Activated T-cell treated with anti-CD3 and anti-CD28 coated beads, Interleukin-2, amount 50 U/mL, for 4 hours (primary cell): Measurements from ENCODE around the gene CACNA1E. TPM values are rescaled to one million over a fixed set of nuclear protein-coding genes. Genes with fewer than 3 reads are reported as not detected.

Source experiments
- ATAC-seq, 2 donors: fragments of 200-7000 bp; cut with Tn5 transposase; one replicate each; pipeline ENCODE4 v1.10.0; 2021
- DNase-seq: peaks from one replicate; pipeline ENCODE4 v3.0.0-alpha.2; 2020
- H3K27me3 Mint-ChIP-seq: one replicate; pipeline ENCODE4 v1.8.0; 2021; ENCODE audit warnings: low read depth, mixed read lengths
- H3K36me3 Mint-ChIP-seq: one replicate; pipeline ENCODE4 v1.8.0; 2022; ENCODE audit warnings: mixed read lengths; ENCODE audit not compliant: insufficient read depth
- H3K4me1 Mint-ChIP-seq: one replicate; pipeline ENCODE4 v1.8.0; 2021; ENCODE audit warnings: low read depth, mixed read lengths
- H3K4me3 Mint-ChIP-seq: one replicate; pipeline ENCODE4 v1.8.0; 2021; ENCODE audit warnings: mild to moderate bottlenecking, moderate library complexity, mixed read lengths
- H3K9me3 Mint-ChIP-seq: one replicate; pipeline ENCODE4 v1.8.0; 2021; ENCODE audit warnings: mixed read lengths
- total RNA-seq, 3 donors: library from RNA; stranded (reverse); gene quantifications; one replicate each; pipeline ENCODE4 v1.2.1, GENCODE V29; 2021

CACNA1E gene
- total RNA-seq, 3 donors from 2014 or later: 0.08 TPM; not detected in 2

DNA sequence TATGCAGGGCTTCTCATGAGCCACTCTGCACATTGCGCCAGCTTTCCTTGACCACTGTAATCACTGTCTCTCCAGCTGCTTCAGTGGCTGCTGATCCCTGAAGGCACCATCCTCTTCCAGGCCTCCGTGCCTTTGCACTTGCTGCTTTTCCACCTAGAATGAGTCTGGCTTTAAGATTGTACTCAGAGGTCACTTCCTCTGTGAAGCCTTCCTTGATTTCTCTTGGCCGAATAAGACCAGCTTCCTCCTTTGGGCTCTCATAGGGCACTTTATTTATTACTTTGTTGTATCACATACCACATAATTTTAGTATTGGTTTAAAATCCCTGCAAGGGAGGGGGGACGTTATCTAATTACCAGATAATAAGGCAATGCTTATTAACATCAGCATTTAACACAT is 10.6 kb downstream of the CACNA1E start:
- Mint-ChIP-seq H3K27me3 (peaks cover 49% of the 10 kb centered on the region), H3K4me1 (no peaks in the 10 kb centered on the region), H3K36me3 (no peaks in the 10 kb centered on the region), H3K9me3 (no peaks in the 10 kb centered on the region), H3K4me3 (no peak overlapping the region)
- ATAC-seq (no peak), DNase-seq (no peak)

DNA sequence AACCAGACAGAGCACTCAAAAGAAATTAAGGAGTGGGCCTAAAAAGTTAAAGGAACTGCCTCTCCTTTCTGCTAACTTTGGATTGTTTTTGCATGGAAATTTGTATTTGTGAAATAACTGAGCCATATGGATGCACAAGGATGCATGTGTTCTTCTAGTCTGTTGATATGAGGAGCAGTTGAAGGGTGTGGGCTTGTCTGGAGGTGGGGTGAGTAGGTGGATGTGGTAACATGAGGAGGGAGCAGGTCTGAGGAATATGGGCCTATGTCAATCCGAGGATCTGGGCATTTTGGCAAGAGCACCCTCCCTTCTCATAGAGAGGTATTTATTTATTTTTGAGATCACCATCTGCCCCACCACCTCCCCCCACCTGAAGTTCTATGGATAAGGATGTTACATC is 13.4 kb downstream of the CACNA1E start:
- Mint-ChIP-seq H3K4me1 (no peaks in the 10 kb centered on the region), H3K27me3 (peaks cover 39% of the 10 kb centered on the region), H3K36me3 (no peaks in the 10 kb centered on the region), H3K4me3 (no peak overlapping the region), H3K9me3 (no peaks in the 10 kb centered on the region)
- no peak for DNase-seq
- ATAC-seq: no peak

DNA sequence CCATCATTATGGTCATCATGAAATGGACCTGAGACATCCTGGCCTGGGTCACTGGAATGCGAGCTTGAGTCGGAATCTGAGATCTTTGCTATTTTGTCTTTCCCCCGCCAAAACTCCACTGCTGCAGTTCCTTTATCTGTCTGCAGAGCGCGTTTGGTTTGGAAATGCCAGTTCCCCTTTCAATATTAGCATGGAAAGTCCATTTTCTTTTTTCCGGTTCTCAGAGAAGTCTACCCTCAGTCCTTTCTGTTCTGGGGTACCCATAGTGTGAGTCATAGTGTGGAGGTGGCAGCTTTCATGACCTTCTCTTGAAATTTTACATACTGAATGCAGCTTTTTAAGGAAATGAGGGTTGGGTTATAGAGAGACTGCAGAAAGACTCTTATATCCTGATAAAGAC is 14.6 kb downstream of the CACNA1E start:
- H3K36me3 Mint-ChIP-seq: no peaks in the 10 kb centered on the region
- DNase-seq: no peak
- ATAC-seq: no peak
- no peaks in the 10 kb centered on the region for H3K9me3 Mint-ChIP-seq
- H3K4me3 Mint-ChIP-seq: no peak overlapping the region
- peaks cover 31% of the 10 kb centered on the region for H3K27me3 Mint-ChIP-seq
- H3K4me1 Mint-ChIP-seq: no peaks in the 10 kb centered on the region

DNA sequence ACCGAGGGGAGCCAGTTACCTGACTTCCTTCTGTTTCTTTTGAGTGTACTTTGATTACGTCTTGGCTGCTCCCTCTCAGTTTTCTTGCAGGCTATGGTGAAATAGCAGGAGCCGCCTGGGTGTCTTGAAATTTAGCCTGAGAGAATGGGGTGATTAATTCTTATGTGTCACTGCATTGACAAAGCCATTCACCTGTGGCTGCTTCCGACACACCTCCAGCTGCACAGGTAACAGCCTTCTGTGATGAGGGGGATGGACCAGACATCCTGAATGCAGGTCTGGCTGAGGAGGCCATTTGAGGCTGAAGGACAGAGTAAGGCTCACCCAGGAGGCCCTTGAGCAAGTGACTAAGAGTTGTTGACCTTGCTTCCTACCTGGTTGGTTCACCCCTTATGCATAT is 16.5 kb downstream of the CACNA1E start:
- ATAC-seq: no peak
- Mint-ChIP-seq H3K36me3 (no peaks in the 10 kb centered on the region), H3K9me3 (no peaks in the 10 kb centered on the region), H3K4me3 (no peak overlapping the region), H3K4me1 (no peaks in the 10 kb centered on the region), H3K27me3 (peaks cover 28% of the 10 kb centered on the region)
- DNase-seq: no peak

DNA sequence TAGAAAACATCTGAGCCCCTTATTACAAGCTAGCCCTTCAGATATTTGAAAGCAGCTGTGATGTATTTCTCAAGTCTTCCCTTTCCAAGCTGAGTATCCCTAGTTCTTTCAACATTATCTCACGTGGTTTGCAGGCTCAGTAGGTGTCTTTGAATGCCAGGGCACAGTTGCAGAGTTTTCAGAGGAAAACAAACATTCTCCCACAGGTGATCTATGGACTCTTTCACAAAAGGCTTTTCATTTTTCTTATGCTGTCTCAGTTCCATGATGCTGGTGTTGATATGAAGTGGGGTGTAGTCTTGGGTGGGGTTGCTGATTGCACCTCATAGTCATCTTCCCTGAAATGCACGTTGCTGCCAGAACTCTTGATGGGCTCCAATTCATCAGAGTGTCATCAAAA is 17.3 kb downstream of the CACNA1E start:
- DNase-seq (no peak), ATAC-seq (no peak)
- Mint-ChIP-seq H3K9me3 (no peaks in the 10 kb centered on the region), H3K4me3 (no peak overlapping the region), H3K4me1 (no peaks in the 10 kb centered on the region), H3K27me3 (peaks cover 24% of the 10 kb centered on the region), H3K36me3 (no peaks in the 10 kb centered on the region)

DNA sequence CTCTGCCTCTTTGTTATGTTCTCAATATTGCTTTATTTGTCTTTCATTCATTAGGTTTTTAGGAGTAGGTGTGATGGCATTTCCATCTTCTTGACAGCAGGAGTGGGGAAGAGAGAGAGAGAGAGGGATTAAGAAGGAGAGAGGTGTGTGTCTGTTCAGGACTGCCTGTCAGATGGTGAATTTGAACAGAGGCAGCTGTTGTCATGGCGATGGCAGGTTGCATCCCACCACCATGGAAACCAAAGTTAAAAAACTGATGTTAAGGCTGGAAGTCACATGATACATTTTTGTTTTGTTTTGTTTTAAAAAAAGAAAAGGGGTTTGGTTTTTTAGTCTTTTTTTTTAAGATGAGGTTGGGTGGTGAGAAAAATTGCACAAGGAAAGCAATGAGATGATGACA is 18.3 kb downstream of the CACNA1E start:
- Mint-ChIP-seq H3K36me3 (no peaks in the 10 kb centered on the region), H3K9me3 (no peaks in the 10 kb centered on the region), H3K27me3 (peaks cover 22% of the 10 kb centered on the region), H3K4me3 (no peak overlapping the region), H3K4me1 (no peaks in the 10 kb centered on the region)
- ATAC-seq (no peak), DNase-seq (no peak)

DNA sequence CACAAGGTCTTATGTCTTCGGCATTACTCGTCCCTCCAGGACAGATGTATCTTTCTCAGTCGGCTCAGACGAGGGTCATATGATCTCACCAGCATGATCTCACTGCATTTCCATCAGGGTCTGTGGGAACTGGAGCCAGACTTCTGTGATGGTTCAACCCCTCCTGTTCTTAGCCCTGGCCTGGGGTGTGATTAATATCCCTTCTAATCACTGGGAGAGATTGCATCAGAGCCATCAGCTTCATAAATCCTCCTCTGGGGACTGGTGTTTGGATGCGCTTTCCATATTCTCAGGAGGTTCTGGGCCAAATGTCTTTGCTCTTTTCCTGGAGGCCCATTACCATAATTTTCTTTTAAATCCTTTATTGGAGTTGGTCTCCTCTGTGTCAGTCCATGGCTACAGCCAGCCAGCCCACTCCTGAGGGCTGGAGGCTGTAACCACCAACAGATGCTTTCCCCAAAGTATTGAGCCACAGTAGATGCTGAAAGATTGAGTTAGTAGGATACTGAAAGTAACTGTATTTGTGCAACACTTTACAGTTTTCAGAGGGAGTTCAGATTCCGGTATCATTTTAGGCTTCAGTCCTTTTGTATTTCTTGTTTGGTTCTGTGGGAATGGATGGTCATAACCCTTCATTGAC is 20.0 kb downstream of the CACNA1E start:
- Mint-ChIP-seq H3K9me3 (no peaks in the 10 kb centered on the region), H3K4me1 (no peaks in the 10 kb centered on the region), H3K27me3 (peaks cover 17% of the 10 kb centered on the region), H3K4me3 (no peak overlapping the region), H3K36me3 (no peaks in the 10 kb centered on the region)
- ATAC-seq (no peak), DNase-seq (no peak)

DNA sequence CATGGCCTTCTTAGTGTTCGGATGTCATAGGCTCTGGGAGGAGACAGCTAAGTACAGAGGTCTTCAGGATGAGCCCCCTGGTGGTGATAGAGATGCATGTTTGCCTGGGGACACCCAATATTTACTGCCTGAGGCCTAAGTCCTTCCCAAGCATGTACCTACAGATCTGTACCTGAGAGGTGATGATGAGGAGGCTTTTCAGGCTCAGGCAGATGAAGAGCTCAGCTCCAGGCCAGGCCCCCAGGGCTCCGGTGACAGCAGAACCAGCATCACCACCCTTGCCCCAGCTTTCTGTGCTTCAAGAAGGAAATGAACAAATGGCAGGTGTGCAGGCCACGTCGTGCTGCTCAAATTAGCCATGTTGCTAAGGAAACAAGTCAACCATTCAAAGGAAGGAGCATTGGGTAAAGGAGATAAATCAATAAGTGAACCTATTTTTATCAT is 21.1 kb downstream of the CACNA1E start:
- Mint-ChIP-seq H3K27me3 (peaks cover 20% of the 10 kb centered on the region), H3K36me3 (no peaks in the 10 kb centered on the region), H3K9me3 (no peaks in the 10 kb centered on the region), H3K4me3 (no peak overlapping the region), H3K4me1 (no peaks in the 10 kb centered on the region)
- no peak for ATAC-seq
- DNase-seq: no peak

DNA sequence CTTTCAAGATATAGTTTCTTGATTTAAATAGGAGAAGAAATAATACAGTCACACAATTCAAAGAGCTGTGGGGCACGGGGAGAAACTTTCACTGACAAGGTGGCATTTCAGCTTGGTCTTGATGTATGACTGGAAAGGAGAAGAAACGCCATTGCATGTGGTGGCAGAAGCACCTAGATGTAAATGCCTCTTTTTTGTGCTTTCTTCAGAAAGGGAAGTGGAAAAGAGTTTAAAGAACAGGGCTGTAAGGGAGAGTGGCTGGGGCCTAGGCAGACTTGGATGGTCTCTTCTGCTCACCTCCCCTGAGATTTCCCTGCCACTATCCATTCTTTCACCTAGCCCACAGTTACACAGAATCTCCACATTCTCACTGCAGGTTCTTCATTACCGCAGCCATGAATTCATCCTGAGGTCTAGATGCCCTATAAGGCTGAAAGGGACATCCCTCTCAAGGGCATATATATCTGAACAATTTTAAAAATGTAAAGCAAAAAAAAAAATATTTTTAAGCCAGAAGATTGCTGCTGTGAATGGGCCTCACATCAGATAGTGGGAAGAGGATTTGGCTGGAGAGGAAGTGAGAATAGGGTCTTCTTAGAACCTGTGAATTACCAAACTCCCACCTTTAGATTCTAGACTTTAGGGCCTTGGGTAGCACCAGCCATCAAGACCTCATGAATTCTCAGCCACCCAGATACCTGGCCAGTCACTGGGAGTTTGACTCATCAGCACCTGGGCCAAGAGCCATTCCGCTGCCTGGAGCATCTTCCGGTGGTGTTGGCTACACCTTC is 23.4 kb downstream of the CACNA1E start:
- no peaks in the 10 kb centered on the region for H3K36me3 Mint-ChIP-seq
- no peaks in the 10 kb centered on the region for H3K9me3 Mint-ChIP-seq

DNA sequence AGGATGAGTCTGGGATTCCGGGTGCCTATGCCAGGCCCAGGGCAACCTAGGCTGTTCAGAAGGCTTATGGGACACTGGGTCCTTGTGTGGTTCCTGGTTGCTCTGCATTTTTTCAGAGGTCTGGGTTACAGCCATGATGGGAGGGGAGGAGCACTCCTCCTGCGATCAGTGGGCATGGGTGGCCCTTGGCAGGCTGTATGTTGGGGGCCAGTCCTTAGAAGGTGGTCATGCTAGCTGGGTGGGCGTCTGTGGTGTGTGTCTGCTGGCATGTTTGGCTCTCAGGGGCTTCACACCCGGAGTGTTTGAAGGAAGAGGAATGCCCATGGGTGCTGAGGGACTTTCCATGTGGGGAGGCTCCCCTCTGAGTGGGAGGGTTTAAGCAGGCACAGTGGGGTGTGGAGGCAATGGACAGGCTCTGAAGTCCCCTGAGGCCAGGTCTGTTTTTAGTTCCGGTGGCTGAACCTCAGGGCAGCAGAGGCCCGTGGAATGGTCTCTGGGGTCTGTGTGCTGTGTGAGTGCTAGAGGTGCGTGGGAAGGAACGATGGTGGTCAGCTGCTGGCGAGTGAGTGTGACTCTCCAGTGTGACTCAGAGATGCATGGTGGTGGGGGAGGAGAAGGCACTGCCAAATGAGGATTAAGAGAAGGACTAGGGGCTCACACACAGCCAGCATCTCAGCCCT is 25.3 kb downstream of the CACNA1E start:
- no peak for ATAC-seq
- Mint-ChIP-seq H3K4me1 (no peaks in the 10 kb centered on the region), H3K27me3 (peaks cover 11% of the 10 kb centered on the region)

More for the DNA sequence above, 23.4 kb downstream of the CACNA1E start:
- ATAC-seq (no peak), DNase-seq (no peak)
- H3K4me3 Mint-ChIP-seq: no peak overlapping the region
- H3K27me3 Mint-ChIP-seq: peaks cover 13% of the 10 kb centered on the region
- H3K4me1 Mint-ChIP-seq: no peaks in the 10 kb centered on the region

DNA sequence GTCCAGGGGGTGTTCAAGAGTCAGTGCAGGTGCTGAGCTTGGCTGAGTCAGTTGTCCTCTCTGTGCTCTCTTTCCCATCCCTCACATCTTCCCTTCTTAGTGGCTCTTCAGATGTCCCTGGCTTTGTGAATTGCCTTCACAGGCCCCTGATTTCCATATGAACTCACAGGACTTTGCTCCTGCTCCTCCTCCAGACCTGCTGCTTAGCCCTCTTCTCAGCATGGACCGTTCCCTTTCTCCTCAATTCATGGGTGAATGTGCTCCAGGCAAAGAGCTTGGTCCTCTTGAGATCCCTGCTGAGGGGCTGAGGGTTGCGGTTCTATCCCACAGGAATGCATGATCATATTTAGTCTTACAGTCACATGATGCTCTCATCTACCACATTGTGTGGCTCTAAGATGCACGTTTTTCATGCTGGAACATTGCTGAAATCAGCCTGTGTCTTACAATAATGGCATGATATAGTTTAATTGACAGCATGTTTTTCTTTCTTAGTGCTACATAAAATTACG is 30.5 kb downstream of the CACNA1E start:
- H3K4me3 Mint-ChIP-seq: no peak overlapping the region

More for the DNA sequence above, 25.3 kb downstream of the CACNA1E start:
- H3K9me3 Mint-ChIP-seq: no peaks in the 10 kb centered on the region
- H3K4me3 Mint-ChIP-seq: no peak overlapping the region
- DNase-seq: no peak
- H3K36me3 Mint-ChIP-seq: no peaks in the 10 kb centered on the region

DNA sequence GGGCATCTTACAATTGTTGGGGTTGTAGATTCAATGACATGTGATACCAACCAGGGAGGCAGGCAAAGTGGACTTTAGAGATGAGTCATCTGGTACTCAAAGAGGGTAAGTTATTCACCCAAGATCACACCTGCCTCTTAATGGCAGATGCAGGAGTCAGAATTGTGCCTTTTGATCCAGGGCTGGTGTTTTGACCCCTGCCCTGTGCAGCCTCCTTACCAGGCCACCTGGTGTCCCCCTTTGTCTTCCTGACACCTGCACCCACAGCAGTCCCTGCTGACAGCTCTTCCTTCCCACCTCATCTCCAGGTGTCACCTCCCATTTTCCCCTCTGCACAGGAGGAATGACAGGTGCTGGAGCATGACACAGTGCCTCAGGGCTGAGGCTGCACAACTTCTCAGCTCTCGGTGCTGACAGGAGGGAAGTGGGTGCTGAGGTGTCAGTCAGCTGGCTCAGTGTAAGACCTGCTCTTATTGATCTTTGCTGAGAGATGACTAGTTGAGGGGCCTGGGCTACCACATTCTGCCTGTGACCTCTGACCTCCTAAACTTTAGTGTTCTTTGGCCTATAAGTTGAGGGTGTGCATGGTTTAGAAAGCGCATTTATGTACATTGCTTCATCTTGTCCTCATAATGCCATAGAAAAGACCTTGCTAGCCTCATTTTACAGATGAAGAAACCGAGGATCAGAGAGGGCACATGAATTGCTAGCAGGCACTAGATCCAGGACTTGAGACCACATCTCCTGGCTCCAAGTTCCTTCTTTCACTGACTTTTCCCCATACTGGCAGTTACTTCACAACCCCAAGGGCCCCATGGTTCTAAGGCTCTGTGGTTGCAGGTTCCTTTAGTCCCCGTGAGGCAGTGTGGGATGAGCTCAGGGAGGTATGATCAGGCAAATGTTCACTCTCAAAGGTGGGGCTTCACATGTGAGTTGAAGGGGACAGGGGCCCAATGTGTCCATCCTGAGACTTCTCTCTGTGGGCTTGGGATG is 31.3 kb downstream of the CACNA1E start:
- Mint-ChIP-seq H3K9me3 (no peaks in the 10 kb centered on the region), H3K36me3 (no peaks in the 10 kb centered on the region), H3K4me1 (no peaks in the 10 kb centered on the region), H3K27me3 (peaks cover 9% of the 10 kb centered on the region), H3K4me3 (no peak overlapping the region)
- no peak for DNase-seq
- no peak for ATAC-seq

More for the DNA sequence above, 30.5 kb downstream of the CACNA1E start:
- Mint-ChIP-seq H3K4me1 (no peaks in the 10 kb centered on the region), H3K9me3 (no peaks in the 10 kb centered on the region), H3K27me3 (peaks cover 8% of the 10 kb centered on the region), H3K36me3 (no peaks in the 10 kb centered on the region)
- ATAC-seq: no peak
- DNase-seq: no peak

DNA sequence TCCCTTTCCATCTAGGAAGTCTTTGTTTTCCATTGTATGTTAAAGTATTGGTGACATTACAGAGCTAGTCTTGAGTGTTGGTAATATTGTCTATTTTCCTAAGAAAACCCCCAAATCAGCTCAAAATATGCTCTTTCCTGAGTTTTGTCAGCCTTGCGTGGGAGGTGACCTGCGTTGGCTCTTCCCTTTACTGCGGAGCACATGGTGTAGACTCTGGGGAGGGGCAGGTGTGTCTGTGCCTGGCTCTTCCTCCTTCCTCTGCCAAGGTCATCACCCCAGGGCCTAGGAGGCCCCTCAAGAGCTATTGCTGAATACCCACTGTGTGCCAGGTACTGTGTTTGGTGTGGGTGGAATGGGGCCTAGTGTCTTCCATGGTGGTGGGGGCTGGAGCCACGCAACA is 33.4 kb downstream of the CACNA1E start:
- Mint-ChIP-seq H3K4me1 (peaks cover under 1% of the 10 kb centered on the region), H3K9me3 (no peaks in the 10 kb centered on the region), H3K36me3 (no peaks in the 10 kb centered on the region), H3K4me3 (no peak overlapping the region), H3K27me3 (peaks cover 9% of the 10 kb centered on the region)
- no peak for DNase-seq
- ATAC-seq: no peak
